ENCODE results near the gene ELOVL1.

ELOVL1 gene

DNA sequence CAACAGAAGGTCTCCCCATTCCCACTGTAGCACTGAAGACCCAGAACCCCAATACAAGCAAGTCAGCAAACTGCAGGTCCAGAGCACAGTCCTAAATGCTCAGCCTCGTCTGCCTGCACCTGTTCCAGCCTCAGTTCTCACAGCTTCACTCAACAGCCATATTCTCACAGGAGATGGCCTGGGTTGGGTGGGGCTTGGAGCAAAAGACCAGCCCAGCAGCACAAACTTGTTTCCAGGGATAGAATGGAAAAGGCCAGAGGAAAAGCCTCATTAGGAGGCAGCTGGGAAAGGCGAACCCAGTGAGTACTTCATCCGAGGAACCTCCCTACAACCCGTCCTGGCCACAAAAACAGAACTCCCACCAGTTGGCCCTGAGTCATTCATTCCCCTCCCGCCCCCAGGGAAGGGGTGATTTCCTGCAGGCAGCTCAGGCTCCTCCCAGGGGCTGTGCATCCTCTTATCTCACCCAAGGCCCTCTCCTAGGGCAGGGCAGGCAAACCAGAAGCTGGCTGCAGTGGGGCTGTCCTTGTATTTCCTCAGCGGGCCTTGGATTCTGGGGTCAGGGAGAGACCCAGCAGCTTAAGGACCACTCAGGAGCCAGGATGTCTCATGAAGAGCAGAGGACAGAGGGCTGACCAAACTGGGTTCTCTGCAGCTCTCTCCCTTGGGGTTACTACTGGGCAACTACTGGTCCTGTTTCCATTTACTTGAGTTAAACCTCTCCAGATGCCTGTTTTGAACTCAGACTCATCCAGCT, 37.6 kb downstream of the ELOVL1 start:
- no peak for DNase-seq (ENCODE audit: low read depth, low spot score)

GRCh38 chr1:43327549-43328292, 40.1 kb downstream of the ELOVL1 start:
- no peak for DNase-seq (ENCODE audit: low read depth, low spot score)

DNA sequence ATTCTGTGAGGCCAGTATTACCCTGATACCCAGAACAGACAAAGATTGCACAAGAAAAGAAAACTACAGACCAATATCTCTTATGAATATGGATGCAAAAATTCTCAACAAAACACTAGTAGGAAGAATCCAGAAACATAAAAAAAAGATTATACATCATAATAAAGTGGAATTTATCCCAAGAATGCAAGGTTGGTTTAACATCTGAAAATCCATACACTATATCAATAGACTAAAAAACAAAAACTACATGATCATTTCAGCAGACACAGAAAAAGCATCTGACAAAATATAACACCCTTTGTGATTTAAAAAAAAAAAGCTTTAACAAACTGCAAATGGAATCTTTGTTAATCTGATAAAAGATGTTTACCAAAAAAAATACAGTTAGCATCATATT, 42.4 kb downstream of the ELOVL1 start:
- DNase-seq (ENCODE audit: low read depth, low spot score), result no peak

DNA sequence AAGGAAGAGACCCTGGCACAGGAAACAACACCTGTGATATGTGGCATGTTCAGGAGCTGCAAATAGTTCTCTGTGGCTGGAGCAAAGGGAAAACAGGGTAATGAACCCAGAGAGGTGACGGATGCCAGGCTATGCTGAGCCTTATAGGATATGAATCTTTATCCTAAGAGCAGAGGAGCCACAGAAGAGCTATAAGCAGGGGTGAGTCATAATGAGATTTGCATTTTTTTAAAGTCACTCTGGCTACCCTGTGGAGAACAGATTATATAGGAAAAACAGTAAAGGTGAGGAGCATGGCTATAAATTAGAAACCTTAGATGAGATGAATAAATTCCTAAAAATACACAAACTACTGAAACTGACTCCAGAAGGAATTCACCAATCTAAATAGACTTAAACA, 43.0 kb downstream of the ELOVL1 start:
- no peak for DNase-seq (ENCODE audit: low read depth, low spot score)

DNA sequence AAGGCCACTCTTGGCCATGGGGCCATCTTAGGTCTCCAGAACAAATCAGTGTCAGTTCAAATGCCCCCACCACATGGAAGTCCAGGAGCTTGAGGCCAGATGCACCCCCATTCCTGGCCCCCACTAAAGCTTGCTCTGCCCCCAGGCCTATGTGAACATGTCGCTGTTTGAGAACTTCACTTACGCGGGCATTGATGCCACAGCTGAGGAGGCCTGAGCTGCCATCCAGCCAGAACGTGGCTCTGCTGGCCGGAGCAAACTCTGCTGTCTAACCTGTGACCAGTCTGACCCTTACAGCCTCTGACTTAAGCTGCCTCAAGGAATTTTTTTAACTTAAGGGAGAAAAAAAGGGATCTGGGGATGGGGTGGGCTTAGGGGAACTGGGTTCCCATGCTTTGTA, 45.3 kb downstream of the ELOVL1 start:
- DNase-seq (ENCODE audit: low read depth, low spot score), result no peak

- no peak for DNase-seq (ENCODE audit: low read depth, low spot score)
Measured at GRCh38 chr1:43321331-43321891, 46.4 kb downstream of the ELOVL1 start.

GRCh38 chr1:43319766-43320165, 48.0 kb downstream of the ELOVL1 start:
- no peak for DNase-seq (ENCODE audit: low read depth, low spot score)

DNA sequence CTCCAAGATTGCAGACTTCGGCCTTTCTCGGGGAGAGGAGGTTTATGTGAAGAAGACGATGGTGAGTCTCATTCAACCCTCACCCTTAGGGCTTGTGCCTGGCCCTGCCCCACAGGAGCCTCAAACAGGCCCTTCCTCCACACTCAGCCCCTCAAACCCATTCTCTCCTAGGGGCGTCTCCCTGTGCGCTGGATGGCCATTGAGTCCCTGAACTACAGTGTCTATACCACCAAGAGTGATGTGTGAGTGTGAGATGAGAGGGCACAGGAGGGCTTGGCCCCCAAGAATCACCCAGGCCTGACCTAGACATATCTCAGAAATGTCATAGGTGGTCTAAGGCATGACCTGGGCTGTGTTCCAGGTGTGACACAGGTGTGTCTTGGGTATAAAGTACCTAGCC, 48.5 kb downstream of the ELOVL1 start:
- DNase-seq (ENCODE audit: low read depth, low spot score), result no peak

DNA sequence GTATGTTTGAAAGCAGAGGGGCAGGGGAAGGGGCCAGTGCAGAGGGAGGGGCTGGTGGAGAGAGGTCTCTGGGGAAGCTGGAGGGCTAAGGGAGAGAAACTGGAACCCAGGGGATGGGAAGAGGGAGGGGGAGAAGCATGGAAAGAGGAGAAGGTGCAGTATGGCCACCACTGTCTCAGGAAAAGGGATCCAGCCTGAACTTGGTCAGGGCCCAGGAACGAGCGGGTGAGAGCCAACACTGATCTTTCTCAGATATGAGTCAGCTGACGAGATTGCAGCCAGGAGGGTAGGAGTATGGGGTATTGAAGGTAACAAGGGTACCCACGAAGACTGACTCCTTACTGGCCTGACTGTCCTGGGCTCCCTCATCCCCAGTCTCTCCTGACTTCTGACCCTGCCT, 49.0 kb downstream of the ELOVL1 start:
- no peak for DNase-seq (ENCODE audit: low read depth, low spot score)

DNA sequence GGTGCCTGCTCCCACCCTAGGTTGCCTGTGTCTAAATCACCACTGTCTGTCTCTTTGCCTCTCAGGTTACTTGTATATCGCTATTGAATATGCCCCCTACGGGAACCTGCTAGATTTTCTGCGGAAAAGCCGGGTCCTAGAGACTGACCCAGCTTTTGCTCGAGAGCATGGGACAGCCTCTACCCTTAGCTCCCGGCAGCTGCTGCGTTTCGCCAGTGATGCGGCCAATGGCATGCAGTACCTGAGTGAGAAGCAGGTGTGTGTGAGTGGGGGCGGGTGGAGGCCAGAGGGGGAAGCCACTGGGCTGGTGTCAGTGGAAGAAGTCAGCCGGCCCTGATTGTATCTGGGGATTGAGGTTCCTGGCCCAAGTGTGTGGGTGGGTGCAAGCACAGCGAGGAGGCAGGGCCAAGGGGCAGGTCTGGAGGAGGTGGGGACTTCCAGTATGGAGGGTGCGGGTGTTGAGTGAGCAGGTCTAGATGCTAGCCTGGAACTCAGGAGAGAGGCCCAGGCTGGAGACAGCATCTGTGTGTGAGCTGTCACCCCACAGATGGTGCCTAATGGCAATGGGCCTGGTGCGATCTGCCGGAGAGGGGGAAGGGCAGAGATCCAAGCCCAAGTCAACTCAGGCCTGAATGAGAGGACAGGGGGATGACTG, 49.9 kb downstream of the ELOVL1 start:
- DNase-seq (ENCODE audit: low read depth, low spot score), result no peak

GRCh38 chr1:43316738-43317520, 50.9 kb downstream of the ELOVL1 start:
- no peak for DNase-seq (ENCODE audit: low read depth, low spot score)

DNA sequence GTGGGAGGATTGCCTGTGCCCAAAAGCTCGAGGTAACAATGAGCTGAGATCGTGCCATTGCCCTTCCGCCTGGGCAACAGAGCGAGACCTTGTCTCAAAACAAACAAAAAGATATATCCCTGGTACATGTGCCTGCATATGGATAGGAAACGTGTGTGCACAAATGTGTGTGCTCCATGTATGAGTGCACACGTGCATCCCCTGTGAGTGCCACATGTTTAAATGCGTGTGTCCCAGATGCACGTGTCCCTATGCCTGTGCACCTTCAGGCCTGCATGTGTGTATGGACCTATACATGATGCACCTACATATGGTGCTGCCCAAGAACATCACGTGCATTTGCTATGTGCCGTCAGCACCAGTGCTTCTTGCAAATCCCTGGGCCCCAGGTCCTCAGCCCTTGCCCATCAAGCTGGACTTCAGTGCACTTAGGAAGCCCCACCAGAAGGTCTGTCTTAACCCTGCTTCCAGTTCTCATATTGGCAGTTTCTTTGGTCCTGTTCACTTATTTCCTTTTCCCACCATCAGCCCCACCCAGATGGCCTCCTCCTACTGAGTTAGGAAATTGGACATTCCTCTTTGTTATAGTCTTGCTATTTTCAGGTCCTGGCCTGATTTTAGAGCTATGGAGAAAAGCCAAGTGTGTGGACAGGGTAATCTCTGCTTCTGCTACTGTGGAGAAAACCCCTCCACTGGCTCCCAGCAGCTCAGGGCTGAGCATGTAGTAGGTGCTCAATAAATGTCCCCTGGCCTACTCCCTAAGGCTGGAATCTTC, 51.7 kb downstream of the ELOVL1 start:
- no peak for DNase-seq (ENCODE audit: low read depth, low spot score)

DNA sequence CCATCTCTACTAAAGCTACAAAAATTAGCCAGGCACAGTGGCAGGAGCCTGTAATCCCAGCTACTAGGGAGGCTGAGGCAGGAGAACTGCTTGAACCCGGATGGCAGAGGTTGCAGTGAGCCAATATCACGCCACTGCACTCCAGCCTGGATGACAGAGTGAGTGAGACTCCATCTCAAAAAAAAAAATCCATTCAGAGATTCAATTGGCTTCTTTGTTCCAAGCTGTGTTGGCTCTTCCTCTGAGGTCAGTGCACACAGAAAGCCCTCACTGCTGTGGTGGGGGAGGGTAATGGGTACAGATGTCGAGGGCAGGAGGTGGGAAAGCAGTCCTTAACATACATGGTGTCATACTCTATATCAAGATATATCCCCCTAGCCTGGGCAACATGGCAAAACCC, 52.3 kb downstream of the ELOVL1 start:
- DNase-seq (ENCODE audit: low read depth, low spot score), result no peak

DNA sequence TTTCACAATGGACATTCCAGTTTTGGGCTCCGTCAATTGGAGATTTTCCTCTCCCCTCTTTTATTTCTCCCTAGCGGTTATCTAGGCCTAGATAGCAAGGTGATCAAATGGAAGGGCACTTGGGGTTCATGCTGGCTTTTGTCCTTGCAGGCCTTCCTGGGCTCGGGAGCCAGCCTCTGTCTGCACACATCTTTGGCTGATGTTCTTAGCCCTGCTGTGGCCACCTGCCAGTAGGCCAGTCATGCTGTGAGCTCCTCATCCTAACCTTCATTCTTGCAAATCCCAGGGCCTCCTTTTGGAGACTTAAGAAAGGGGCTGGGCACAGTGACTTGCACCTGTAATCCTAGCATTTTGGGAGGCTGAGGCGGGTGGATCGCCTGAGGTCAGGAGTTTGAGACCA, 53.6 kb downstream of the ELOVL1 start:
- DNase-seq (ENCODE audit: low read depth, low spot score), result no peak

GRCh38 chr1:43313771-43314170, 54.0 kb downstream of the ELOVL1 start:
- DNase-seq (ENCODE audit: low read depth, low spot score), result no peak
